Ectodermal cell (in vitro differentiated cells): Measurements from ENCODE around the gene AP1M2.

Source experiments
- H3K27ac ChIP-seq: 2 replicates; pipeline ENCODE4 v1.7.0; 2013; ENCODE audit warnings: mild to moderate bottlenecking, low read depth, low read length; ENCODE audit not compliant: insufficient read depth, poor library complexity, severe bottlenecking
- H3K27me3 ChIP-seq: 2 replicates; pipeline ENCODE4 v1.7.0; 2013; ENCODE audit warnings: mild to moderate bottlenecking, low read length; ENCODE audit not compliant: insufficient read depth, control insufficient read depth, poor library complexity, severe bottlenecking
- H3K36me3 ChIP-seq: one replicate; pipeline ENCODE4 v1.7.0; 2013; ENCODE audit warnings: low read length; ENCODE audit not compliant: control insufficient read depth, insufficient read depth
- H3K4me1 ChIP-seq: one replicate; pipeline ENCODE4 v1.7.0; 2013; ENCODE audit warnings: low read length; ENCODE audit not compliant: control insufficient read depth, insufficient read depth
- H3K4me3 ChIP-seq: 2 replicates; pipeline ENCODE4 v1.7.0; 2013; ENCODE audit warnings: low read depth, low read length, control low read depth; ENCODE audit not compliant: insufficient read depth
- H3K9me3 ChIP-seq: 2 replicates; pipeline ENCODE4 v1.7.0; 2013; ENCODE audit warnings: mild to moderate bottlenecking, low read length, moderate library complexity; ENCODE audit not compliant: control insufficient read depth
- WGBS, 2 experiments: methylation state at CpG; one replicate each; pipeline ENCODE4 v1.1.7; 2013; ENCODE audit warnings: missing lambda C conversion rate in 2 of 2; 5-methylcytosine and 5-hydroxymethylcytosine counted together

AP1M2 gene

GRCh38 chr19:10565567-10566407 lies 21.3 kb downstream of the AP1M2 start, which contains the start of gene KRI1:
Gene KRI1 (minus strand): TSS chr19:10566010. CDS start chr19:10565999, 11 bp downstream.
- WGBS, 2 experiments, result 0 to 1% methylated on average over 94 of the region's 94 CpGs
- peaks cover 2% of the 10 kb centered on the region for H3K36me3 ChIP-seq
- peak within 1 kb of the TSS; percentile 58 for H3K27ac ChIP-seq
- no peaks in the 10 kb centered on the region for H3K9me3 ChIP-seq
- peaks cover 22% of the 10 kb centered on the region for H3K27me3 ChIP-seq
- H3K4me3 ChIP-seq, result peak within 1 kb of the TSS; percentile 79
- H3K4me1 ChIP-seq, result peaks cover 4% of the 10 kb centered on the region

- H3K4me3 ChIP-seq, result peak overlapping the region; percentile 79
- WGBS, 2 experiments, result 7 to 9% methylated on average over 10 of the region's 10 CpGs
- H3K4me1 ChIP-seq, result peaks cover 4% of the 10 kb centered on the region
- H3K27ac ChIP-seq, result peak overlapping the region; percentile 58
- H3K9me3 ChIP-seq, result no peaks in the 10 kb centered on the region
- peaks cover 9% of the 10 kb centered on the region for H3K36me3 ChIP-seq
- peaks cover 22% of the 10 kb centered on the region for H3K27me3 ChIP-seq
Observed at GRCh38 chr19:10565028-10565566, 22.0 kb downstream of the AP1M2 start.

- Histone ChIP-seq H3K27me3 (peaks cover 14% of the 10 kb centered on the region), H3K36me3 (peaks cover 27% of the 10 kb centered on the region), H3K9me3 (no peaks in the 10 kb centered on the region), H3K4me1 (peaks cover 1% of the 10 kb centered on the region), H3K4me3 (no peak overlapping the region), H3K27ac (no peak overlapping the region)
- 96 to 97% methylated on average over 5 of the region's 5 CpGs for WGBS, 2 experiments
Observed at GRCh38 chr19:10562609-10563008, 24.5 kb downstream of the AP1M2 start.

- Histone ChIP-seq H3K4me1 (no peaks in the 10 kb centered on the region), H3K27me3 (no peaks in the 10 kb centered on the region), H3K27ac (no peak overlapping the region), H3K9me3 (no peaks in the 10 kb centered on the region), H3K36me3 (peaks cover 40% of the 10 kb centered on the region), H3K4me3 (no peak overlapping the region)
- WGBS, 2 experiments, result 97 to 98% methylated on average over 7 of the region's 7 CpGs
Observed at GRCh38 chr19:10560154-10560553, 27.0 kb downstream of the AP1M2 start.

- Histone ChIP-seq H3K9me3 (no peaks in the 10 kb centered on the region), H3K36me3 (peaks cover 44% of the 10 kb centered on the region), H3K27me3 (no peaks in the 10 kb centered on the region), H3K4me1 (no peaks in the 10 kb centered on the region), H3K4me3 (no peak overlapping the region), H3K27ac (no peak overlapping the region)
- 96% methylated on average over 33 of the region's 33 CpGs for whole genome bisulfite sequencing, 2 experiments
Observed at GRCh38 chr19:10557603-10558197, 29.4 kb downstream of the AP1M2 start.

- Histone ChIP-seq H3K36me3 (peaks cover 47% of the 10 kb centered on the region), H3K4me3 (no peak overlapping the region), H3K27me3 (no peaks in the 10 kb centered on the region), H3K4me1 (no peaks in the 10 kb centered on the region), H3K9me3 (no peaks in the 10 kb centered on the region), H3K27ac (no peak overlapping the region)
- 97 to 98% methylated on average over 7 of the region's 7 CpGs for WGBS, 2 experiments
Observed at GRCh38 chr19:10555610-10555973, 31.5 kb downstream of the AP1M2 start.

- WGBS, 2 experiments, result 89 to 91% methylated on average over 30 of the region's 30 CpGs
- Histone ChIP-seq H3K27ac (no peak overlapping the region), H3K36me3 (peaks cover 47% of the 10 kb centered on the region), H3K9me3 (no peaks in the 10 kb centered on the region), H3K4me3 (no peak overlapping the region), H3K4me1 (no peaks in the 10 kb centered on the region), H3K27me3 (no peaks in the 10 kb centered on the region)
Observed at GRCh38 chr19:10554760-10555609, 32.1 kb downstream of the AP1M2 start.

GRCh38 chr19:10553943-10554381 lies 33.1 kb downstream of the AP1M2 start:
- no peaks in the 10 kb centered on the region for H3K9me3 ChIP-seq
- H3K27me3 ChIP-seq, result no peaks in the 10 kb centered on the region
- H3K27ac ChIP-seq, result no peak overlapping the region
- no peak overlapping the region for H3K4me3 ChIP-seq
- H3K4me1 ChIP-seq, result no peaks in the 10 kb centered on the region
- peaks cover 38% of the 10 kb centered on the region for H3K36me3 ChIP-seq
- 95 to 96% methylated on average over 12 of the region's 12 CpGs for WGBS, 2 experiments

- no peaks in the 10 kb centered on the region for H3K4me1 ChIP-seq
- H3K36me3 ChIP-seq, result peaks cover 42% of the 10 kb centered on the region
- no peaks in the 10 kb centered on the region for H3K27me3 ChIP-seq
- no peaks in the 10 kb centered on the region for H3K9me3 ChIP-seq
- WGBS, 2 experiments, result 93 to 96% methylated on average over 13 of the region's 13 CpGs
- H3K27ac ChIP-seq, result no peak overlapping the region
- no peak overlapping the region for H3K4me3 ChIP-seq
Observed at GRCh38 chr19:10553087-10553667, 33.9 kb downstream of the AP1M2 start.
